ENCODE data around the gene BACE2. TPM values are rescaled to one million over a fixed set of nuclear protein-coding genes. Genes with fewer than 3 reads are reported as not detected.

The BACE2 gene
- total RNA-seq, 1 experiment from 2014 or later, result 40.8 TPM

GRCh38 chr21:41176846-41177245, 8.9 kb downstream of the BACE2 start:
- Histone ChIP-seq H3K27me3 (ENCODE audit: insufficient read depth, low read depth) (no peaks in the 10 kb centered on the region), H3K9me3 (ENCODE audit: insufficient read depth, low read depth) (no peaks in the 10 kb centered on the region), H3K79me2 (ENCODE audit: low read depth) (no peaks in the 10 kb centered on the region), H2AFZ (no peak overlapping the region), H3K4me2 (no peak overlapping the region), H4K20me1 (ENCODE audit: insufficient read depth) (no peaks in the 10 kb centered on the region), H3K27ac (no peak overlapping the region), H3K36me3 (ENCODE audit: low read depth) (no peaks in the 10 kb centered on the region), H3F3A (ENCODE audit: insufficient read depth, low read depth) (no peaks in the 10 kb centered on the region), H3K4me1 (replicated peaks; ENCODE audit: insufficient read depth) (no peaks in the 10 kb centered on the region), H3K9me2 (ENCODE audit: insufficient read depth) (no peaks in the 10 kb centered on the region), H3K4me3 (no peak overlapping the region)
- intact Hi-C loops (cut with micrococcal nuclease; ENCODE audit: unreplicated experiment), result loop anchor here (10.0 kb wide), 1 partner anchor 78 kb away; no protein-coding TSS in a partner anchor
- DNase-seq, result no peak
- ChIA-PET POLR2A (ENCODE audit: unreplicated experiment) (no interaction called here), CTCF (no interaction called here)
- TF ChIP-seq, protein P1, sequence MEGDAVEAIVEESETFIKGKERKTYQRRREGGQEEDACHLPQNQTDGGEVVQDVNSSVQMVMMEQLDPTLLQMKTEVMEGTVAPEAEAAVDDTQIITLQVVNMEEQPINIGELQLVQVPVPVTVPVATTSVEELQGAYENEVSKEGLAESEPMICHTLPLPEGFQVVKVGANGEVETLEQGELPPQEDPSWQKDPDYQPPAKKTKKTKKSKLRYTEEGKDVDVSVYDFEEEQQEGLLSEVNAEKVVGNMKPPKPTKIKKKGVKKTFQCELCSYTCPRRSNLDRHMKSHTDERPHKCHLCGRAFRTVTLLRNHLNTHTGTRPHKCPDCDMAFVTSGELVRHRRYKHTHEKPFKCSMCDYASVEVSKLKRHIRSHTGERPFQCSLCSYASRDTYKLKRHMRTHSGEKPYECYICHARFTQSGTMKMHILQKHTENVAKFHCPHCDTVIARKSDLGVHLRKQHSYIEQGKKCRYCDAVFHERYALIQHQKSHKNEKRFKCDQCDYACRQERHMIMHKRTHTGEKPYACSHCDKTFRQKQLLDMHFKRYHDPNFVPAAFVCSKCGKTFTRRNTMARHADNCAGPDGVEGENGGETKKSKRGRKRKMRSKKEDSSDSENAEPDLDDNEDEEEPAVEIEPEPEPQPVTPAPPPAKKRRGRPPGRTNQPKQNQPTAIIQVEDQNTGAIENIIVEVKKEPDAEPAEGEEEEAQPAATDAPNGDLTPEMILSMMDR (conservative IDR thresholded peaks at IDR 0.05), result no peak
- no peak for TF ChIP-seq EZH2 (IDR thresholded peaks at IDR 0.05; ENCODE audit: low read depth)
- BruUV-seq (replicated peaks), result no TSS peak

GRCh38 chr21:41180752-41181151, 12.8 kb downstream of the BACE2 start:
- no peak for TF ChIP-seq EZH2 (IDR thresholded peaks at IDR 0.05; ENCODE audit: low read depth)
- TF ChIP-seq, protein P1 (conservative IDR thresholded peaks at IDR 0.05), result no peak
- H3K36me3 ChIP-seq (ENCODE audit: low read depth), result no peaks in the 10 kb centered on the region
- no peak overlapping the region for H3K27ac ChIP-seq
- POLR2A ChIA-PET (ENCODE audit: unreplicated experiment), result interaction anchor here (0.5 kb wide), 1 partner anchor 10 kb away, joined by 11 read pairs; no protein-coding TSS in a partner anchor
- H3K4me1 ChIP-seq (replicated peaks; ENCODE audit: insufficient read depth), result no peaks in the 10 kb centered on the region
- no peak overlapping the region for H2AFZ ChIP-seq
- intact Hi-C loops (cut with micrococcal nuclease; ENCODE audit: unreplicated experiment), result no loop called here
- H3K79me2 ChIP-seq (ENCODE audit: low read depth), result no peaks in the 10 kb centered on the region
- no peak overlapping the region for H3K4me3 ChIP-seq
- no peak for DNase-seq
- no peaks in the 10 kb centered on the region for H4K20me1 ChIP-seq (ENCODE audit: insufficient read depth)
- H3K27me3 ChIP-seq (ENCODE audit: insufficient read depth, low read depth), result no peaks in the 10 kb centered on the region
- no TSS peak for BruUV-seq (replicated peaks)
- H3K9me2 ChIP-seq (ENCODE audit: insufficient read depth), result no peaks in the 10 kb centered on the region
- CTCF ChIA-PET, result no interaction called here
- H3F3A ChIP-seq (ENCODE audit: insufficient read depth, low read depth), result no peaks in the 10 kb centered on the region
- H3K9me3 ChIP-seq (ENCODE audit: insufficient read depth, low read depth), result no peaks in the 10 kb centered on the region
- no peak overlapping the region for H3K4me2 ChIP-seq

- CTCF ChIA-PET, result no interaction called here
- BruUV-seq (replicated peaks), result no TSS peak
- intact Hi-C loops (cut with micrococcal nuclease; ENCODE audit: unreplicated experiment), result no loop called here
These were observed 14.6 kb downstream of the BACE2 start for GRCh38 chr21:41182547-41182946.

GRCh38 chr21:41183575-41183974, 15.6 kb downstream of the BACE2 start:
- POLR2A ChIA-PET (ENCODE audit: unreplicated experiment), result no interaction called here
- H3K4me2 ChIP-seq, result no peak overlapping the region
- CTCF ChIA-PET, result no interaction called here

More at GRCh38 chr21:41182547-41182946, 14.6 kb downstream of the BACE2 start:
- H3F3A ChIP-seq (ENCODE audit: insufficient read depth, low read depth), result no peaks in the 10 kb centered on the region
- H4K20me1 ChIP-seq (ENCODE audit: insufficient read depth), result no peaks in the 10 kb centered on the region
- no peaks in the 10 kb centered on the region for H3K9me2 ChIP-seq (ENCODE audit: insufficient read depth)
- no peak overlapping the region for H3K4me3 ChIP-seq
- DNase-seq, result no peak
- no peak overlapping the region for H3K4me2 ChIP-seq
- H3K27ac ChIP-seq, result no peak overlapping the region
- H3K79me2 ChIP-seq (ENCODE audit: low read depth), result no peaks in the 10 kb centered on the region
- TF ChIP-seq EZH2 (IDR thresholded peaks at IDR 0.05; ENCODE audit: low read depth), result no peak
- H2AFZ ChIP-seq, result no peak overlapping the region
- no peaks in the 10 kb centered on the region for H3K27me3 ChIP-seq (ENCODE audit: insufficient read depth, low read depth)
- POLR2A ChIA-PET (ENCODE audit: unreplicated experiment), result no interaction called here
- H3K36me3 ChIP-seq (ENCODE audit: low read depth), result no peaks in the 10 kb centered on the region
- no peaks in the 10 kb centered on the region for H3K4me1 ChIP-seq (replicated peaks; ENCODE audit: insufficient read depth)
- no peaks in the 10 kb centered on the region for H3K9me3 ChIP-seq (ENCODE audit: insufficient read depth, low read depth)

More at GRCh38 chr21:41183575-41183974, 15.6 kb downstream of the BACE2 start:
- intact Hi-C loops (cut with micrococcal nuclease; ENCODE audit: unreplicated experiment), result no loop called here
- Histone ChIP-seq H3F3A (ENCODE audit: insufficient read depth, low read depth) (no peaks in the 10 kb centered on the region), H3K9me2 (ENCODE audit: insufficient read depth) (no peaks in the 10 kb centered on the region), H3K27me3 (ENCODE audit: insufficient read depth, low read depth) (no peaks in the 10 kb centered on the region), H4K20me1 (ENCODE audit: insufficient read depth) (no peaks in the 10 kb centered on the region), H3K36me3 (ENCODE audit: low read depth) (no peaks in the 10 kb centered on the region), H3K9me3 (ENCODE audit: insufficient read depth, low read depth) (no peaks in the 10 kb centered on the region), H3K4me3 (no peak overlapping the region), H3K4me1 (replicated peaks; ENCODE audit: insufficient read depth) (no peaks in the 10 kb centered on the region), H3K27ac (no peak overlapping the region), H2AFZ (no peak overlapping the region), H3K79me2 (ENCODE audit: low read depth) (no peaks in the 10 kb centered on the region)
- no TSS peak for BruUV-seq (replicated peaks)
- no peak for DNase-seq
- TF ChIP-seq EZH2 (IDR thresholded peaks at IDR 0.05; ENCODE audit: low read depth), result no peak
- TF ChIP-seq, protein P1 (conservative IDR thresholded peaks at IDR 0.05), result no peak
